Stomach (tissue), 9 donors: ENCODE data around the gene GRK3. TPM values are rescaled to one million over a fixed set of nuclear protein-coding genes. Genes with fewer than 3 reads are reported as not detected.

ENCODE experiments used
- DNase-seq, 2 donors: peaks; one replicate each; pipeline versions ENCODE4 v3.0.0 to v3.0.0-alpha.2; 2013 to 2019
- H3K27ac ChIP-seq, 5 donors: fragments of 200-600 bp in 4 of 5; sonication (generic) in 4 of 5; one replicate each; pipeline ENCODE4 v1.5.1; 2013 to 2019; ENCODE audit warnings: mild to moderate bottlenecking in 1 of 5, moderate library complexity in 1 of 5
- H3K27me3 ChIP-seq, 3 donors: fragments of 200-600 bp; sonication (generic); one replicate each; pipeline ENCODE4 v1.5.1; 2017 to 2019; ENCODE audit warnings: mixed run types in 1 of 3
- H3K36me3 ChIP-seq, 4 donors: fragments of 200-600 bp; sonication (generic); 1 replicate in 3 of 4; 2 replicates in 1 of 4; pipeline ENCODE4 v1.5.1; 2016 to 2019
- H3K4me1 ChIP-seq, 4 donors: fragments of 200-600 bp; sonication (generic); one replicate each; pipeline ENCODE4 v1.5.1; 2016 to 2019
- H3K4me3 ChIP-seq, 4 donors: fragments of 200-600 bp; sonication (generic) in 3 of 4; one replicate each; pipeline ENCODE4 v1.5.1; 2016 to 2019; ENCODE audit warnings: mild to moderate bottlenecking in 1 of 4
- H3K9me3 ChIP-seq, 4 donors: fragments of 200-600 bp; sonication (generic); one replicate each; pipeline ENCODE4 v1.5.1; 2016 to 2019
- EP300 ChIP-seq: sonication (generic); formaldehyde crosslinking; IDR thresholded peaks from one replicate; pipeline ENCODE4 v1.6.1; 2017; ENCODE audit warnings: antibody characterized with exemption
- POLR2A ChIP-seq, 4 donors: fragments of 450-650 bp; IDR thresholded peaks; one replicate each; pipeline ENCODE4 v1.6.1; 2016; ENCODE audit warnings: antibody characterized with exemption in 4 of 4, control low read depth in 2 of 4, mild to moderate bottlenecking in 1 of 4, moderate library complexity in 1 of 4
- POLR2AphosphoS5 ChIP-seq, 3 donors: sonication (generic); formaldehyde crosslinking; IDR thresholded peaks; one replicate each; pipeline ENCODE4 v1.6.1; 2016; ENCODE audit warnings: antibody characterized with exemption in 3 of 3
- WGBS, 5 donors: extraction: QIAGEN DNeasy Blood & Tissue Kit in 3 of 5; methylation state at CpG; one replicate each; pipeline versions ENCODE4 v1.1.5 to v1.1.7; 2013 to 2018; 5-methylcytosine and 5-hydroxymethylcytosine counted together
- intact Hi-C: fragments of 100-400 bp; cut with DNase I; formaldehyde crosslinking; loops from one replicate; pipeline ENCODE4 v1.15.1; 2023; ENCODE audit warnings: low total_unique reads
- polyA plus RNA-seq, 3 donors: library from polyadenylated mRNA; stranded (reverse); fragments of 200-250 nt; gene quantifications; one replicate each; pipeline ENCODE4 v1.2.3, GENCODE V29; 2013
- total RNA-seq, 5 donors: library from RNA; depleted of rRNA; stranded (reverse); fragments of >200 nt; gene quantifications; one replicate each; pipeline versions ENCODE4 v1.1.0 to v1.2.3, GENCODE V29; 2014 to 2016
- TF ChIP-seq, protein P1 (sequence below), 7 experiments: fragments of 450-650 bp in 4 of 7; fragments of 200-600 bp in 3 of 7; sonication (generic) in 3 of 7; IDR thresholded peaks; one replicate each; pipeline ENCODE4 v1.5.1; 2016 to 2019; ENCODE audit warnings: antibody characterized with exemption in 7 of 7, control low read depth in 2 of 7, mild to moderate bottlenecking in 1 of 7
- donor health status: healthy with polysubstance abuse.
- donor health status: Bipolar disorder and iron deficiency.
- donor health status: healthy.

The GRK3 gene
- total and polyA plus RNA-seq, 8 donors: 0.87 to 29.5 (median 4.1) TPM

DNA sequence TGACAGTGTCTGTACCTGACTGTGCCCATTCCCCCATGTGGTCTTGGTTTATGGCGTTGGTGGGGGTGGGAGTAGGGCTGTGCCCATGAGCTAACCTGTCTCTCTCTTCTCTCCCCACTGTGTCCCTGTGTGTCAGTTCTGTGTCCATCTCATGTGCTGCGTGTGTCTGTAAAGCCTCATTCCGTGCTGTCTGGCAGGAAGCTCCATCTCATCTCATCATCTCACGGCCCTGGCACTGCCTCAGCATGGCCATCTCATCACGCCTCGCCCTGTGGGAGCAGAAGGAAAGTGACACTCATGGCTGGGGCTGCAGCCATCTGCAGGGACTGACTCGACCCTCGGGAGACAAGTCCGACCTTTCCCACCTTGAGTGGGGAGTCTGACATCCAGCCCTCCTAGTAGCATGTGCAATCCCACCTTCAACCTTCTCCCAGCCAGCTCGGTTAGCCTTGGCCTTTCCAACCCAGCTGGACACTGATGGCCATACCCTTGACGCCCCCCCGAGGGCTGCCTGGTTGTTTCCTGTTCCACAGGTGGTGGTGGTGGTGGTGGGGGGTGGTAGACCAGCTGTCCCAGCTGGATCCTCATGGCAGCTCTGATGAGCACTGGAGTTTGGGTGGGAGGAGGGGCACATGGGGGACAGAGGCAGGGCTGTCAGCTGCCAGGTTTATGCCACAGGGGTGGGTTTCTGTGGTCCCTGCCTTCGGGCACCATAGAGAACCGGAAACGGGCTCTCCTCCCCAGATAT, 196.5 kb downstream of the GRK3 start:
- DNase-seq: no peak
- WGBS, 5 donors: 74 to 83% (median 81%) methylated on average over 13 to 15 of the region's 15 CpGs
- Histone ChIP-seq H3K27me3 (peaks cover 0 to 23% (median 0%) of the 10 kb centered on the region in 3 donors), H3K4me3 (no peak overlapping the region), H3K36me3 (no peaks in the 10 kb centered on the region), H3K9me3 (peaks cover 4 to 6% (median 5%) of the 10 kb centered on the region in 4 donors), H3K27ac (no peak overlapping the region), H3K4me1 (no peaks in the 10 kb centered on the region)
- intact Hi-C loops: no loop called here
- TF ChIP-seq, protein P1, sequence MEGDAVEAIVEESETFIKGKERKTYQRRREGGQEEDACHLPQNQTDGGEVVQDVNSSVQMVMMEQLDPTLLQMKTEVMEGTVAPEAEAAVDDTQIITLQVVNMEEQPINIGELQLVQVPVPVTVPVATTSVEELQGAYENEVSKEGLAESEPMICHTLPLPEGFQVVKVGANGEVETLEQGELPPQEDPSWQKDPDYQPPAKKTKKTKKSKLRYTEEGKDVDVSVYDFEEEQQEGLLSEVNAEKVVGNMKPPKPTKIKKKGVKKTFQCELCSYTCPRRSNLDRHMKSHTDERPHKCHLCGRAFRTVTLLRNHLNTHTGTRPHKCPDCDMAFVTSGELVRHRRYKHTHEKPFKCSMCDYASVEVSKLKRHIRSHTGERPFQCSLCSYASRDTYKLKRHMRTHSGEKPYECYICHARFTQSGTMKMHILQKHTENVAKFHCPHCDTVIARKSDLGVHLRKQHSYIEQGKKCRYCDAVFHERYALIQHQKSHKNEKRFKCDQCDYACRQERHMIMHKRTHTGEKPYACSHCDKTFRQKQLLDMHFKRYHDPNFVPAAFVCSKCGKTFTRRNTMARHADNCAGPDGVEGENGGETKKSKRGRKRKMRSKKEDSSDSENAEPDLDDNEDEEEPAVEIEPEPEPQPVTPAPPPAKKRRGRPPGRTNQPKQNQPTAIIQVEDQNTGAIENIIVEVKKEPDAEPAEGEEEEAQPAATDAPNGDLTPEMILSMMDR (IDR thresholded peaks at IDR 0.05): no peak
- TF ChIP-seq POLR2A (IDR thresholded peaks at IDR 0.05): no peak
- no peak for TF ChIP-seq POLR2AphosphoS5 (IDR thresholded peaks at IDR 0.05)
- TF ChIP-seq EP300: no peak

DNA sequence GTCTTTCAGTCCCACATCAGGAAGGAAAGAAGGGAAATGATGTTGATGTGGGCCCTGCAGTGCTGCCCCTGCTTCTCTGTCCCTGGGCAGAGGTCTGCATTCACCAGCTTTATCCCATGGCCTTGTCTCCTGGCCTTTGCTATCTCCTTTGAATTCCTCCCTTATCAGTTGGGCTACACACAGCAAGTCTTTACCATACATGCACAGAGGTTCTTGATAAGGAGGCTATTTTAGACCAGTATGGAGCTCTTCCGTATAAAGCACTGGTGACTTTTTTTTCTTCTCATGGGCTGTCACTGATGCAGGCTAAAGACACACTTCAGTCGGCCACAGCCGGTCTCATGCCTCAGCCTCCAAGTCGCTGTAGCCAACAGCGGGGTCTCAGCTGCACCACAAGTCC, 197.7 kb downstream of the GRK3 start:
- WGBS, 5 donors: 48 to 66% (median 54%) methylated on average over 5 of the region's 5 CpGs
- no peak for DNase-seq
- Histone ChIP-seq H3K27me3 (peaks cover 0 to 23% (median 0%) of the 10 kb centered on the region in 3 donors), H3K4me1 (no peaks in the 10 kb centered on the region), H3K27ac (no peak overlapping the region), H3K4me3 (no peak overlapping the region), H3K36me3 (no peaks in the 10 kb centered on the region), H3K9me3 (peaks cover 12 to 17% (median 16%) of the 10 kb centered on the region in 4 donors)
- intact Hi-C loops: no loop called here
- no peak for TF ChIP-seq POLR2AphosphoS5 (IDR thresholded peaks at IDR 0.05)
- TF ChIP-seq, protein P1 (IDR thresholded peaks at IDR 0.05): no peak
- TF ChIP-seq POLR2A (IDR thresholded peaks at IDR 0.05): no peak
- no peak for TF ChIP-seq EP300

DNA sequence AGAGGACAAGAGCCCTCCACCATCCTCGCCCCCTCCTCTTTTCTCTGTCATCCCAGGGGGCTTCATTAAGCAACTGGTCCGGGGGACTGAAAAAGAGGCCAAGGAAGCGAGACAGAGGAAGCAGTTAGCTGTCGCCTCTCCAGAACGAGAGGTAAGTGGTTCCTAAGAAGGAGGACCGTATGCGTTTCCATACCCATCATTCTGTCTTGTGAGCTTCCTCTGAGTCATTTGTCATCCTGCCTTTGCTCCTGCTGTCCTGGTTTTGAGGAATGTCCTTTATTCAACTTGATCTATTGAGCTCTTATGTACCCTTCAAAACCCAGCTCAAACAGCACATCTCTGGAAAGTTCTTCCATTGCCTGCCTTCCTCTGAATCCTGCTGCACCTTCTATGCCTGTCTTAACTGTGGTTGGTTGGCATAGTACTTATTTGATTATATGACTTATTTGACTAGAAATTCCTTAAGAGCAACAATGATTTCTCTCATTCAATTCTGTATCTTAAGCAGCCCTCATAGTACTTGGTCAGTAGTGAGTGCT, 198.8 kb downstream of the GRK3 start:
- DNase-seq: no peak
- TF ChIP-seq, protein P1 (IDR thresholded peaks at IDR 0.05): no peak
- no peak for TF ChIP-seq EP300
- TF ChIP-seq POLR2A (IDR thresholded peaks at IDR 0.05): no peak
- TF ChIP-seq POLR2AphosphoS5 (IDR thresholded peaks at IDR 0.05): no peak
- Histone ChIP-seq H3K27ac (no peak overlapping the region), H3K27me3 (peaks cover 0 to 23% (median 0%) of the 10 kb centered on the region in 3 donors), H3K9me3 (peaks cover 13 to 21% (median 18%) of the 10 kb centered on the region in 4 donors), H3K36me3 (no peaks in the 10 kb centered on the region), H3K4me3 (no peak overlapping the region), H3K4me1 (no peaks in the 10 kb centered on the region)
- intact Hi-C loops: no loop called here
- WGBS, 5 donors: 70 to 84% (median 72%) methylated on average over 7 of the region's 7 CpGs

DNA sequence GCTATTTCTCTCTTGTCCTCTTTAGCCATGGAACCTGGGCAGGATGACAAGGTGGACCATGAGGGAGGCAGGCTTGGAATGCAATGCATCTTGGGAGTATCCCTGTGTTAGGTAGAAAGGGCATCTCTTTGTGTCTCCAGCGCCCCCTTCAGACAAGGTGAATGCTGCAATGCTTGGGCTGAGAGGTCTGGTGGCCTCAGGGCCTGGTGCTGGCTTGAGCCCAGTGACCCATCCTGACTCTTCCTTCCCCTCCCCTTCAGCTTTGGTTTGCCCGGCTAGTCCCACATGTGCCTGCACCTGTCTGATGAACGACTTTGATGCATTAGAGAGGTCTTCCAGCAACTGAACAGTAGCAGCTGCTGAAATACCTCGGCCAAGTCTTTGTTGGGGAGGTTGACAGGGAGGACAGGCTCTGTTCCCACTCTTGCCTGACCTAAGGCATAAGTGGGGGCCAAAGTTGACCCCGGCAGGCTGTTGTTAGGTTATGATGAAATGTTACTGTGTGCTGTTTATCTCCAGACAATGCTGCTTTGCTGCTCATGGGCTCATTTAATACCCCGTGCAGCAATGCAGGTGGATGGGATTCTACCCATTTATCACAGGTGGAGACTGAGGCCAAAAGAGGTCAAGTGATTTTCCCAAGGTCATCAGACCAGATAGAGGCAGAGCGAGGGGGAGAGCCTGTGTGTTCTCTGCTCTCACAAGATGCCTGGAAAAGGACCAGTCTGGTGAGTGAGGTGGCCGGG, 200.0 kb downstream of the GRK3 start:
- no peak overlapping the region for H3K27ac ChIP-seq
- intact Hi-C loops: no loop called here
- DNase-seq: no peak
- H3K4me1 ChIP-seq: no peaks in the 10 kb centered on the region
- H3K27me3 ChIP-seq: peaks cover 0 to 28% (median 0%) of the 10 kb centered on the region in 3 donors
- peaks cover 13 to 21% (median 18%) of the 10 kb centered on the region in 4 donors for H3K9me3 ChIP-seq
- no peak for TF ChIP-seq POLR2A (IDR thresholded peaks at IDR 0.05)
- no peak for TF ChIP-seq POLR2AphosphoS5 (IDR thresholded peaks at IDR 0.05)
- no peak for TF ChIP-seq EP300
- TF ChIP-seq, protein P1 (IDR thresholded peaks at IDR 0.05): no peak
- H3K4me3 ChIP-seq: no peak overlapping the region
- H3K36me3 ChIP-seq: no peaks in the 10 kb centered on the region
- WGBS, 5 donors: 58 to 69% (median 65%) methylated on average over 8 of the region's 8 CpGs
